Memory B cell (primary cell): ENCODE results near the gene OSTF1.

Experiments
- ATAC-seq: fragments of 150-1000 bp; cut with Tn5 transposase; 2 replicates; pipeline ENCODE4 v1.10.0; 2021; ENCODE audit warnings: low read depth, mild to moderate bottlenecking, moderate library complexity
- DNase-seq, 2 donors: peaks; one replicate each; pipeline ENCODE4 v3.0.0; 2022; ENCODE audit warnings: low spot score in 2 of 2
- H3K27ac Mint-ChIP-seq: one replicate; pipeline ENCODE4 v1.8.0; 2022; ENCODE audit warnings: mild to moderate bottlenecking, moderate library complexity, mixed read lengths
- H3K27me3 Mint-ChIP-seq: one replicate; pipeline ENCODE4 v1.8.0; 2022; ENCODE audit warnings: mixed read lengths
- H3K36me3 Mint-ChIP-seq: one replicate; pipeline ENCODE4 v1.8.0; 2022; ENCODE audit warnings: mild to moderate bottlenecking, mixed read lengths
- H3K4me1 Mint-ChIP-seq: one replicate; pipeline ENCODE4 v1.8.0; 2022; ENCODE audit warnings: mixed read lengths
- H3K4me3 Mint-ChIP-seq: one replicate; pipeline ENCODE4 v1.8.0; 2022; ENCODE audit warnings: mild to moderate bottlenecking, moderate library complexity, mixed read lengths
- H3K9me3 Mint-ChIP-seq: one replicate; pipeline ENCODE4 v1.8.0; 2022; ENCODE audit warnings: mixed read lengths

OSTF1 gene

GRCh38 chr9:75175395-75175794 is 87.1 kb downstream of the OSTF1 start:
- Mint-ChIP-seq H3K4me3 (no peak overlapping the region), H3K36me3 (peaks cover 10% of the 10 kb centered on the region), H3K9me3 (no peaks in the 10 kb centered on the region), H3K27ac (no peak overlapping the region), H3K4me1 (no peaks in the 10 kb centered on the region), H3K27me3 (no peaks in the 10 kb centered on the region)
- ATAC-seq (no peak), DNase-seq (no peak)

- Mint-ChIP-seq H3K27me3 (no peaks in the 10 kb centered on the region), H3K4me3 (no peak overlapping the region), H3K36me3 (peaks cover 10% of the 10 kb centered on the region), H3K4me1 (no peaks in the 10 kb centered on the region), H3K9me3 (no peaks in the 10 kb centered on the region), H3K27ac (no peak overlapping the region)
- DNase-seq: no peak
- ATAC-seq: no peak
Observed at GRCh38 chr9:75176037-75176436, 87.7 kb downstream of the OSTF1 start.

GRCh38 chr9:75181750-75182149 is 93.4 kb downstream of the OSTF1 start:
- no peak for DNase-seq
- Mint-ChIP-seq H3K9me3 (no peaks in the 10 kb centered on the region), H3K4me1 (peaks cover 2% of the 10 kb centered on the region), H3K4me3 (no peak overlapping the region), H3K27me3 (no peaks in the 10 kb centered on the region), H3K36me3 (peaks cover 10% of the 10 kb centered on the region), H3K27ac (no peak overlapping the region)
- no peak for ATAC-seq

GRCh38 chr9:75183306-75183705 is 95.0 kb downstream of the OSTF1 start:
- no peaks in the 10 kb centered on the region for H3K9me3 Mint-ChIP-seq
- H3K27me3 Mint-ChIP-seq: peaks cover 2% of the 10 kb centered on the region
- no peak for DNase-seq
- H3K27ac Mint-ChIP-seq: no peak overlapping the region
- peaks cover 2% of the 10 kb centered on the region for H3K4me1 Mint-ChIP-seq
- H3K36me3 Mint-ChIP-seq: peaks cover 12% of the 10 kb centered on the region
- no peak for ATAC-seq
- H3K4me3 Mint-ChIP-seq: no peak overlapping the region

- peaks cover 2% of the 10 kb centered on the region for H3K27me3 Mint-ChIP-seq
- H3K4me3 Mint-ChIP-seq: no peak overlapping the region
- no peak for ATAC-seq
- no peak overlapping the region for H3K27ac Mint-ChIP-seq
- no peak for DNase-seq
- peaks cover 2% of the 10 kb centered on the region for H3K4me1 Mint-ChIP-seq
- peaks cover 10% of the 10 kb centered on the region for H3K36me3 Mint-ChIP-seq
- no peaks in the 10 kb centered on the region for H3K9me3 Mint-ChIP-seq
Observed at GRCh38 chr9:75184471-75184870, 96.2 kb downstream of the OSTF1 start.

- ATAC-seq (peak; percentile 41), DNase-seq (no peak)
- H3K27ac Mint-ChIP-seq: no peak overlapping the region
- peaks cover 2% of the 10 kb centered on the region for H3K27me3 Mint-ChIP-seq
- H3K36me3 Mint-ChIP-seq: peaks cover 10% of the 10 kb centered on the region
- H3K4me1 Mint-ChIP-seq: peaks cover 2% of the 10 kb centered on the region
- no peaks in the 10 kb centered on the region for H3K9me3 Mint-ChIP-seq
- H3K4me3 Mint-ChIP-seq: no peak overlapping the region
Observed at GRCh38 chr9:75185585-75186170, 97.4 kb downstream of the OSTF1 start.

- H3K36me3 Mint-ChIP-seq: peaks cover 8% of the 10 kb centered on the region
- no peaks in the 10 kb centered on the region for H3K9me3 Mint-ChIP-seq
- no peak for ATAC-seq
- H3K27me3 Mint-ChIP-seq: peaks cover 2% of the 10 kb centered on the region
- DNase-seq: no peak
- no peak overlapping the region for H3K27ac Mint-ChIP-seq
- H3K4me1 Mint-ChIP-seq: peaks cover 2% of the 10 kb centered on the region
- H3K4me3 Mint-ChIP-seq: no peak overlapping the region
Observed at GRCh38 chr9:75186767-75187380, 98.6 kb downstream of the OSTF1 start.

GRCh38 chr9:75188756-75189155 is 100.4 kb downstream of the OSTF1 start:
- no peak for DNase-seq
- no peaks in the 10 kb centered on the region for H3K9me3 Mint-ChIP-seq
- peaks cover 6% of the 10 kb centered on the region for H3K36me3 Mint-ChIP-seq
- no peak for ATAC-seq
- no peak overlapping the region for H3K27ac Mint-ChIP-seq
- peaks cover 2% of the 10 kb centered on the region for H3K27me3 Mint-ChIP-seq
- H3K4me3 Mint-ChIP-seq: no peak overlapping the region
- H3K4me1 Mint-ChIP-seq: no peaks in the 10 kb centered on the region

GRCh38 chr9:75190762-75191161 is 102.4 kb downstream of the OSTF1 start:
- Mint-ChIP-seq H3K27me3 (peaks cover 2% of the 10 kb centered on the region), H3K27ac (no peak overlapping the region), H3K36me3 (peaks cover 11% of the 10 kb centered on the region), H3K4me1 (no peaks in the 10 kb centered on the region), H3K9me3 (no peaks in the 10 kb centered on the region), H3K4me3 (no peak overlapping the region)
- ATAC-seq: no peak
- no peak for DNase-seq
